Measurements from ENCODE around the gene TNFRSF8. TPM values are rescaled to one million over a fixed set of nuclear protein-coding genes. Genes with fewer than 3 reads are reported as not detected.

The TNFRSF8 gene
- total and polyA plus RNA-seq, 2 of the 4 experiments (the other 2 are of a cell fraction): under 0.01 to 0.31 TPM

GRCh38 chr1:12065872-12066271, 2.8 kb downstream of the TNFRSF8 start:
- WGBS, 2 experiments (ENCODE audit: extremely low coverage in 2 of 2, insufficient read length in 1 of 2): no CpG with 5 or more reads among the region's 6 CpGs
- in situ Hi-C loops (cut with MboI; ENCODE audit: low sequenced_read_pairs): no loop called here
- Histone ChIP-seq H3K18ac (ENCODE audit: low read depth, low read length) (no peak overlapping the region), H3K23ac (ENCODE audit: low read depth, low read length) (no peak overlapping the region), H3K9ac (ENCODE audit: low read depth, low read length) (no peak overlapping the region), H3K14ac (replicated peaks; ENCODE audit: low read depth, low read length) (no peak overlapping the region), H2BK5ac (ENCODE audit: low read depth, low read length, poor library complexity, severe bottlenecking) (no peak overlapping the region), H3K27me3 (ENCODE audit: control insufficient read depth, insufficient read depth, low read length) (peaks cover 39% of the 10 kb centered on the region), H4K20me1 (ENCODE audit: insufficient read depth, low read length) (no peaks in the 10 kb centered on the region), H3K56ac (ENCODE audit: extremely low read depth, insufficient read depth, low read length) (no peak overlapping the region), H2BK120ac (ENCODE audit: low read depth, low read length) (no peak overlapping the region), H3K4me1 (ENCODE audit: control insufficient read depth, insufficient read depth, low read length) (peaks cover 10% of the 10 kb centered on the region), H4K91ac (ENCODE audit: insufficient read depth, low read depth, low read length) (no peak overlapping the region), H3K27ac (ENCODE audit: insufficient read depth, low read length) (no peak overlapping the region), H2BK20ac (ENCODE audit: low read depth, low read length) (no peak overlapping the region), H2AK9ac (replicated peaks; ENCODE audit: low read depth, low read length, poor library complexity) (no peak overlapping the region), H2AFZ (replicated peaks; ENCODE audit: low read length, poor library complexity) (no peak overlapping the region), H3K9me3 (ENCODE audit: control insufficient read depth, insufficient read depth, low read length) (peaks cover 3% of the 10 kb centered on the region), H3K4me3 (ENCODE audit: insufficient read depth, low read depth, low read length) (no peak overlapping the region), H3K9me1 (ENCODE audit: insufficient read depth, low read length) (no peaks in the 10 kb centered on the region), H3K4me2 (ENCODE audit: low read depth, low read length) (no peak overlapping the region), H3K4ac (ENCODE audit: low read depth, low read length) (no peak overlapping the region), H2BK15ac (ENCODE audit: low read depth, low read length) (no peak overlapping the region), H2AK5ac (ENCODE audit: low read depth, low read length) (no peak overlapping the region), H4K8ac (ENCODE audit: low read depth in 2 of 2, low read length in 2 of 2) (no peak overlapping the region), H3K36me3 (ENCODE audit: control insufficient read depth, insufficient read depth, low read length) (no peaks in the 10 kb centered on the region), H4K5ac (ENCODE audit: low read depth, low read length) (no peak overlapping the region), H3K79me1 (ENCODE audit: low read depth in 1 of 2, low read length in 2 of 2) (no peaks in the 10 kb centered on the region)
- CTCF ChIA-PET: no interaction called here
- POLR2A ChIA-PET (ENCODE audit: unreplicated experiment): no interaction called here
- BruUV-seq (replicated peaks): no TSS peak
- TF ChIP-seq CTCF (conservative IDR thresholded peaks at IDR 0.05; ENCODE audit: low read depth, low read length) (no peak), MAZ (IDR thresholded peaks at IDR 0.05; ENCODE audit: borderline replicate concordance, low read depth, low read length) (no peak), SMC3 (IDR thresholded peaks at IDR 0.05; ENCODE audit: low read depth, low read length) (no peak), CEBPB (IDR thresholded peaks at IDR 0.05; ENCODE audit: low read depth, low read length) (no peak), MAFK (IDR thresholded peaks at IDR 0.05; ENCODE audit: low read depth, low read length) (no peak), MXI1 (IDR thresholded peaks at IDR 0.05; ENCODE audit: borderline replicate concordance, low read depth, low read length) (no peak), ELK1 (IDR thresholded peaks at IDR 0.05; ENCODE audit: borderline replicate concordance, low read depth, low read length) (no peak), CHD1 (IDR thresholded peaks at IDR 0.05; ENCODE audit: low read depth, low read length) (no peak), BHLHE40 (IDR thresholded peaks at IDR 0.05; ENCODE audit: low read depth, low read length) (no peak), USF2 (IDR thresholded peaks at IDR 0.05; ENCODE audit: low read depth, low read length) (no peak), RCOR1 (IDR thresholded peaks at IDR 0.05; ENCODE audit: insufficient replicate concordance, low read length) (no peak), NFE2L2 (IDR thresholded peaks at IDR 0.05; ENCODE audit: low read depth, low read length) (no peak), RAD21 (IDR thresholded peaks at IDR 0.05; ENCODE audit: low read length) (no peak), RFX5 (IDR thresholded peaks at IDR 0.05; ENCODE audit: low read depth, low read length) (no peak), POLR2A (IDR thresholded peaks at IDR 0.05; ENCODE audit: low read depth, low read length) (no peak), FOS (IDR thresholded peaks at IDR 0.05; ENCODE audit: low read depth, low read length) (no peak)
- dilution Hi-C loops (cut with HindIII; ENCODE audit: low sequenced_read_pairs, unreplicated experiment): no loop called here
- intact Hi-C loops (cut with micrococcal nuclease): no loop called here
- DNase-seq (no peak), ATAC-seq (ENCODE audit: low read depth) (no peak)

Data from IMR-90 (cell line).